ENCODE results near the gene LCN1.

LCN1 gene

DNA sequence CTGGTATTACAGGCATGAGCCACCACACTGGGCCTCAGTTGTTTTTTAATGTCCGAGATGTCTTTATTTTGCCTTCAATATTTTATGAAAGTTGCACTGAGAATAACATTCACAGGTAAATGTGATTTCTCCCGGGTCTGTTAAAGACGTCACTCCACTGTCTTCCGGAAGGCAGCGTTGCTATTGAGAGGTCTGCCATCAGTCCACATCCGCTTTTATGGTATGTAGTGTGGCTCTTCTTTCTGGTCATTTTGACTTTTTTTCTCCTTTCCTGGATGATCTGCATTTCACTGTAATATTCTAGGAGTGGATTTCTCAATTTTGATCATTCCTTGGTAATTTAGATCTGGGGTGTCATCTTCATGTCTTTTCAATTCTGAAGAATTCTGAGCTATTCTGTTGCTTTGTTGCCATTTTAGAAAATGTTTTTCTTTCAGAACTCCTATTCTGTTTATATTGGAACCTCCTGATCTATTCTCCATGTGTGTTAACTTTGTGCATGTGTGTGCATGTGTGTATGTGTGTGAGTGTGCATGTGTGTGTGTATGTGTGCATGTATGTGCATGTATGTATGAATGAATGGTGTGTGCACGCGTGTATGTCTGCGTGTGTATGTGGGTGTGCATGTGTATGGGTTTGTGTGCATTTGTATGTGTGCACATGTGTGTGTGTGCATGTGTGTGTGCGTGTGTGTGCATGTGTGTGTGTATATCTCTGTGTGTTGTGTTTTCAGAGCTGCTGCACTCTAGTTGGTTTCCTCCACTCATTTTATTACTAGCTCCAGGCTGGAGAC lies 1.9 kb upstream of the LCN1 start:
- Mint-ChIP-seq H3K4me3 (no peak overlapping the region), H3K36me3 (ENCODE audit: low read depth) (no peaks in the 10 kb centered on the region), H3K27ac (no peak overlapping the region)

DNA sequence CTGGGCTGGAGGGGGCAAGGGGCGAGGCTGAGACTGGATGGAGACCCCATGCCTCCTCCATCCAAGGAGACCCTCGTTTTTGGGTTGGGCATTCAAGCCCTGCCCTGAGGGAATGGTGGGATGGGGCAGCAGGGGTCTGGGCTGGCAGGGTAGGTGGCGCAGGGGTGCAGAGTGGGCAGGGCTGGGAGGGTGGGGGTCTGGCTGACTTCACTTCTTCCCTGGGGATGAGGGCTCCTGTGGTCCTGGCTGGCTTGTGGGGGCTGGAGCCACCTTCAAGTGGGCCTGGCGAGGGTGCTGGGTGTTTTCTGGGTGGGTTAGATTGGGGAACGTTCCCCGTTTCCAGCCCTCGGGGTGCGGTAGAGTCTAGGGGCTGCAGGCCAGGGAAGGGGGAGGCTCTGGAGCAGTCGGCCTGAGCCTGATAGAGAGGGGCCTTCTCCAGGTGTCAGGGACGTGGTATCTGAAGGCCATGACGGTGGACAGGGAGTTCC lies 412 bp downstream of the LCN1 start:
- H3K27ac Mint-ChIP-seq: no peak overlapping the region
- H3K27me3 Mint-ChIP-seq (ENCODE audit: low read depth): peaks cover 13% of the 10 kb centered on the region
- H3K4me3 Mint-ChIP-seq: no peak overlapping the region
- TF ChIP-seq, protein P1, sequence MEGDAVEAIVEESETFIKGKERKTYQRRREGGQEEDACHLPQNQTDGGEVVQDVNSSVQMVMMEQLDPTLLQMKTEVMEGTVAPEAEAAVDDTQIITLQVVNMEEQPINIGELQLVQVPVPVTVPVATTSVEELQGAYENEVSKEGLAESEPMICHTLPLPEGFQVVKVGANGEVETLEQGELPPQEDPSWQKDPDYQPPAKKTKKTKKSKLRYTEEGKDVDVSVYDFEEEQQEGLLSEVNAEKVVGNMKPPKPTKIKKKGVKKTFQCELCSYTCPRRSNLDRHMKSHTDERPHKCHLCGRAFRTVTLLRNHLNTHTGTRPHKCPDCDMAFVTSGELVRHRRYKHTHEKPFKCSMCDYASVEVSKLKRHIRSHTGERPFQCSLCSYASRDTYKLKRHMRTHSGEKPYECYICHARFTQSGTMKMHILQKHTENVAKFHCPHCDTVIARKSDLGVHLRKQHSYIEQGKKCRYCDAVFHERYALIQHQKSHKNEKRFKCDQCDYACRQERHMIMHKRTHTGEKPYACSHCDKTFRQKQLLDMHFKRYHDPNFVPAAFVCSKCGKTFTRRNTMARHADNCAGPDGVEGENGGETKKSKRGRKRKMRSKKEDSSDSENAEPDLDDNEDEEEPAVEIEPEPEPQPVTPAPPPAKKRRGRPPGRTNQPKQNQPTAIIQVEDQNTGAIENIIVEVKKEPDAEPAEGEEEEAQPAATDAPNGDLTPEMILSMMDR (IDR thresholded peaks at IDR 0.05; ENCODE audit: unreplicated experiment in 3 of 3): no peak
- H3K4me1 Mint-ChIP-seq: no peaks in the 10 kb centered on the region
- no peaks in the 10 kb centered on the region for H3K36me3 Mint-ChIP-seq (ENCODE audit: low read depth)
- H3K9me3 Mint-ChIP-seq: no peaks in the 10 kb centered on the region

More for the DNA sequence above, 1.9 kb upstream of the LCN1 start:
- Mint-ChIP-seq H3K27me3 (ENCODE audit: low read depth) (peaks cover 13% of the 10 kb centered on the region), H3K4me1 (no peaks in the 10 kb centered on the region), H3K9me3 (no peaks in the 10 kb centered on the region)
- TF ChIP-seq, protein P1 (IDR thresholded peaks at IDR 0.05; ENCODE audit: unreplicated experiment in 3 of 3): no peak

DNA sequence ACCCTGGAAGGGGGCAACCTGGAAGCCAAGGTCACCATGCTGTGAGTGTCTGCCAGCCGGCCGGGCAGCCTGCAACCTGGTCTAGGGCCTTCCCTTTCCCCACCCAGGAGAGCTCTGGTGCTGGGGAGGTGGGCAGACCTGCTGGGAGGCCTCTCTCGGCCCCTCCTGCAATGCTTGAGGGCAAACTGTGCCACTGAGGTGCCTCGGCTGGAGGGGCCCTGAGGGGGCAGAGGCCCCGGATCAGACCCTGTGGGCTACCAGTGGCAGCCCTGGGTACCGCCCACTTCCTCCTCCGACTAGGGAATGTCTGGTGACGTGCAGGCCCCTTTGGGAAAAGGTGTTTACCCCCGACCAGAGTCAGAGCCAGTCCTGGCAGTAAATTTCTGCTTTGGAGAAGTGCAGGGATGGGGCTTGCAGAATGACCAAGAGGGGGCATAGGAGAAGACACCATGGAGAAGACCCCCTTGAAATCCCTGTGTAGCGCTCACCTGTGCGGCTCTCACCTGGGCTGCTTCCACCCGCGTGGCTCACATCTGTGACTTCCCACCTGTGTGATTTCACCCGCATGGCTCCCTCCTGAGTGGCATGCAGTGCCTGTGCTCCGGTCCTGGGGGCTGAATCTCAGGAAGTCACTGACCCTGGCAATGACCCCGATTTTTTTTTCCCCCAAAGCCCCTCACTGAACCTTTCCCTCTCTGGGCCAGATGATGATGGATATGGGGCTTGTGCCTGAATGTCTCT lies 1.1 kb downstream of the LCN1 start:
- Mint-ChIP-seq H3K4me1 (no peaks in the 10 kb centered on the region), H3K27ac (no peak overlapping the region), H3K36me3 (ENCODE audit: low read depth) (no peaks in the 10 kb centered on the region), H3K27me3 (ENCODE audit: low read depth) (peaks cover 13% of the 10 kb centered on the region), H3K9me3 (no peaks in the 10 kb centered on the region), H3K4me3 (no peak overlapping the region)
- TF ChIP-seq, protein P1 (IDR thresholded peaks at IDR 0.05; ENCODE audit: unreplicated experiment in 3 of 3): no peak

DNA sequence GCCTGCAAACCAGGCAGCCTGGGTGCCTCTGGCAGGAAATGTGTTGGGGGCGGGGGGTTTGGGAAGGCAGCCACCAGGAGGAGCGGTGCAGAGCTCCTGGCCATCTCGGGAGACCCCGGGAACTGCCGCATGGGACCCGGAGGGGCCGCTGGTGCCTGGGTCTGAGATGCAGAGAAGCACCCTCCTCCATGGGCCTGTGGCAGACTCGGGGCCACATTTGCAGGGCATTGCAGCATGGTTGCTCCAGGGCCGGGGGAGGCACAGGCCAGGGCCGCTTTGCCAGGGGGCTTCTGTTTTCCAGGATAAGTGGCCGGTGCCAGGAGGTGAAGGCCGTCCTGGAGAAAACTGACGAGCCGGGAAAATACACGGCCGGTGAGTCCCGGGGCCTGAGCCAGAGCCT lies 1.7 kb downstream of the LCN1 start:
- TF ChIP-seq, protein P1 (IDR thresholded peaks at IDR 0.05; ENCODE audit: unreplicated experiment in 3 of 3): no peak
- Mint-ChIP-seq H3K27ac (no peak overlapping the region), H3K4me3 (no peak overlapping the region), H3K27me3 (ENCODE audit: low read depth) (peaks cover 10% of the 10 kb centered on the region), H3K9me3 (no peaks in the 10 kb centered on the region), H3K36me3 (ENCODE audit: low read depth) (no peaks in the 10 kb centered on the region), H3K4me1 (no peaks in the 10 kb centered on the region)

DNA sequence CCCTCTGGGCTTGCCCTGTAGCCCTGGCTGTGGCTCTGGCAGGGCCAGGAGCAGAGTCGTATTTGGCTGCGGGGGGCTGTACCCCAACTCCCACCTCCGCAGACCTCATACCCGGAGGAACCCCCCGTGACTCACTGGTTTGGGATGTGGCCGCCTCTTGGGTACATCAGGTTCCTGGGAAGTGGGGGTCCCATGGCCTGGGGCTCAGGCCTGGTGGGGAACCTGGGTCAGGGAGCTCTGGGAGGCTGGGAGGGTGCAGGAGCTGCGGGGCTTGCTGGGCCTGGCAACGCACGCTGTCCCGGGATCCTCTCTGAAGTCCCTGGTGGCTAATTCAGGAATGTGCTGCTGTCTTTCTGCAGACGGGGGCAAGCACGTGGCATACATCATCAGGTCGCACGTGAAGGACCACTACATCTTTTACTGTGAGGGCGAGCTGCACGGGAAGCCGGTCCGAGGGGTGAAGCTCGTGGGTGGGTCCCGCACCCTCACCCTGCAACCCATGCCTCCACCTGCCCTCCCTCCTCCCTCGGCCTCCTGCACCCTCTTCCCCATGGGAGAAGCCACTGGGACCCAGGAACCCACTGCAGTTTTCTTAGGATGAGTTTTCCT lies 2.4 kb downstream of the LCN1 start:
- TF ChIP-seq, protein P1 (IDR thresholded peaks at IDR 0.05; ENCODE audit: unreplicated experiment in 3 of 3): no peak
- peaks cover 13% of the 10 kb centered on the region for H3K27me3 Mint-ChIP-seq (ENCODE audit: low read depth)
- no peaks in the 10 kb centered on the region for H3K4me1 Mint-ChIP-seq
- H3K36me3 Mint-ChIP-seq (ENCODE audit: low read depth): no peaks in the 10 kb centered on the region
- H3K4me3 Mint-ChIP-seq: no peak overlapping the region
- no peak overlapping the region for H3K27ac Mint-ChIP-seq
- H3K9me3 Mint-ChIP-seq: no peaks in the 10 kb centered on the region
